ENCODE results near the gene CATSPER2.
"Not testable (repeated sequence)": the region's sequence is repeated elsewhere in the genome, so short reads cannot be mapped to it uniquely, and the experiment has no call there.

CATSPER2 gene

GRCh38 chr15:43648649-43649429 is at the start of gene CATSPER2:
Gene CATSPER2, minus strand, starts transcription at chr15:43648844. Its CDS starts 783 bp downstream, at chr15:43648061.
- no peak for DNase-seq (ENCODE audit: low spot score)

GRCh38 chr15:43693148-43694022 is 44.7 kb upstream of the CATSPER2 start, which contains the start of gene CKMT1A:
Gene CKMT1A, plus strand, starts transcription at chr15:43693859. Its CDS starts 192 bp downstream, at chr15:43694051.
- not testable (repeated sequence) for DNase-seq (ENCODE audit: low spot score)

- DNase-seq (ENCODE audit: low spot score) = not testable (repeated sequence)
Observed at GRCh38 chr15:43692679-43693078, 44.0 kb upstream of the CATSPER2 start.

GRCh38 chr15:43689604-43690301 is 41.1 kb upstream of the CATSPER2 start:
- DNase-seq (ENCODE audit: low spot score) = not testable (repeated sequence)

- DNase-seq (ENCODE audit: low spot score) = not testable (repeated sequence)
Observed at GRCh38 chr15:43674175-43674574, 25.5 kb upstream of the CATSPER2 start.

- not testable (repeated sequence) for DNase-seq (ENCODE audit: low spot score)
Observed at GRCh38 chr15:43666177-43666576, 17.5 kb upstream of the CATSPER2 start.

- not testable (repeated sequence) for DNase-seq (ENCODE audit: low spot score)
Observed at GRCh38 chr15:43663333-43663732, 14.7 kb upstream of the CATSPER2 start.

GRCh38 chr15:43662293-43662692 is 13.6 kb upstream of the CATSPER2 start:
- DNase-seq (ENCODE audit: low spot score) = not testable (repeated sequence)

- DNase-seq (ENCODE audit: low spot score) = not testable (repeated sequence)
Observed at GRCh38 chr15:43659727-43660126, 11.1 kb upstream of the CATSPER2 start.

- not testable (repeated sequence) for DNase-seq (ENCODE audit: low spot score)
Observed at GRCh38 chr15:43649430-43649926, 834 bp upstream of the CATSPER2 start.

- DNase-seq (ENCODE audit: low spot score) = not testable (repeated sequence)
Observed at GRCh38 chr15:43638464-43639204, 10.0 kb downstream of the CATSPER2 start.

GRCh38 chr15:43626937-43627336 is 21.7 kb downstream of the CATSPER2 start:
- not testable (repeated sequence) for DNase-seq (ENCODE audit: low spot score)

GRCh38 chr15:43625106-43625505 is 23.5 kb downstream of the CATSPER2 start:
- peak; percentile 6 for DNase-seq (ENCODE audit: low spot score)

GRCh38 chr15:43622068-43622799 is 26.4 kb downstream of the CATSPER2 start:
- not testable (repeated sequence) for DNase-seq (ENCODE audit: low spot score)

- DNase-seq (ENCODE audit: low spot score) = not testable (repeated sequence)
Observed at GRCh38 chr15:43618700-43619099, 29.9 kb downstream of the CATSPER2 start, which contains the start of gene STRC. Gene STRC, minus strand, starts transcription at chr15:43618800. Its CDS starts 78 bp downstream, at chr15:43618722.

- DNase-seq (ENCODE audit: low spot score) = not testable (repeated sequence)
Observed at GRCh38 chr15:43617750-43618149, 30.9 kb downstream of the CATSPER2 start.

GRCh38 chr15:43602233-43602632 is 46.4 kb downstream of the CATSPER2 start:
- DNase-seq (ENCODE audit: low spot score) = not testable (repeated sequence)

GRCh38 chr15:43600200-43600599 is 48.4 kb downstream of the CATSPER2 start:
- not testable (repeated sequence) for DNase-seq (ENCODE audit: low spot score)

- DNase-seq (ENCODE audit: low spot score) = not testable (repeated sequence)
Observed at GRCh38 chr15:43599131-43599530, 49.5 kb downstream of the CATSPER2 start.

Data from hepatic stellate cell (primary cell).